Activated CD4-positive, alpha-beta T cell treated with anti-CD3 and anti-CD28 coated beads for 4 hours (primary cell): ENCODE data around the gene APBA2.

Experiments
- DNase-seq, 2 donors: peaks; one replicate each; pipeline ENCODE4 v3.0.0-alpha.2; 2020

APBA2 gene

DNA sequence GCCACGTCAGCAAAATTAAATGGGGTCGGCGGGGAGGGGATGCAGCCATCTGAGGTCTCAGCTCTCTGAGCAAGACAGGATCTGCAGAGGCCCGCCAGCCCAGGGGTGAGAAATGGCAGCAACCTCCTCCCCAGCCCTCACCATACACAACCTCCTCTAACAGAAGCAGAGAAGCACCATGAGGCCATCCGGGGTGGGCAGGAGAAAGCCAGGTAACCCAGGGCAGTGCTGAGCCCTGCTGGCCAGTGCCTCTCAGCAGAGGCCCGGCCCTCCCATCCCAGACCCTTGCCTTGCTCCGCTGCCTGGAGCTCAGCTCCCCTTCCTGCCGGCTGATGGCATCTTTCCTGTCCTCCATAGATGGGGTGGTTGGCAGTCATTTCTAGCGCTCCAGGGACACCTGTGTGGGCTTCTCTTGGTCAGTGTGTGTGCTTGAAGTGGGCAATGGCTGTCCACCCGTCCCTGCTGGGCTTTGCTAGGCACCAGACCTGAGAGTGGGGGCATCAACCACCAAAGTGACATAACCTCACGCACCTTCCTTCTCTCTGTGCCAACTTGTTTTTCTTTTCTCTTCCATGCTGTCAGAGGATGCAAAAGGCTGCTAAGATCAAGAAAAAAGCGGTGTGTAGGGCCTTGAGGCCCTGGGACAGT lies 208.0 kb downstream of the APBA2 start:
- no peak for DNase-seq

DNA sequence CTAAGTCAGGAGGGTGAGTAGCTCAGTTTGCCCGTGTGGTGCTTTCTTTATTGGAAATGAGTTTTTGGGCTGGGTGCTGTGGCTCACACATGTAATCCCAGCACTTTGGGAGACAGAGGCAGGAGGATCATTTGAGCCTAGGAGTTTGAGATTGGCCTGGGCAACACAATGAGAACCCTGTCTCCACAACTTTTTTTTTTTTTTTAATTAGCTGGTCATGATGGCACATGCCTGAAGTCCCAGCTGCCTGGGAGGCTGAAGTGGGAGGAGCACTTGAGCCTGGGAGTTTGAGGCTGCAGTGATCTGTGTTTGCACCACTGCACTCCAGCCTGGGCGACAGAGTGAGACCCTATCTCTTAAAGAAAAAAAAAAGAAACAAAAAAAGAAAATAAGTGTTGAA lies 208.9 kb downstream of the APBA2 start:
- DNase-seq, result no peak

DNA sequence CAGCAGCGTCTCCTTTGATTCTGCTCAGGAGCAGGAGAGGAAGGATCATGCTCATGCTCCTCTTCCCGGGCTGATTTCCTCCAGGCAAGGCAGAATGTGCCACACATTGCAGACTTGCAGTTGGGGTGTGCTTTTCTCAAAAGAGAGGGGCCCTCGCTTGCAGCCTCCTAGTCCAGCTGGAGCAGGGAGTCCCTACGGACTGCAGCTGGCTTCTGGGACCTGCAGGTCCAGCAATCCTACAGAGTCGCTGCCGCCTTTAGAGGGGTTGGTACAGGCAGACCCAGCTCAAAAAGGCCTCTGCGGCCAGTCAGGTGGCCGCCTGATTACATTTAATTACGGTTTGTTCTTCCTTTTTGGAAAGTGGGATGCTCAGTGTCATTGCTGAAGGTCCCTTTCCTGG lies 210.0 kb downstream of the APBA2 start:
- DNase-seq, result no peak

DNA sequence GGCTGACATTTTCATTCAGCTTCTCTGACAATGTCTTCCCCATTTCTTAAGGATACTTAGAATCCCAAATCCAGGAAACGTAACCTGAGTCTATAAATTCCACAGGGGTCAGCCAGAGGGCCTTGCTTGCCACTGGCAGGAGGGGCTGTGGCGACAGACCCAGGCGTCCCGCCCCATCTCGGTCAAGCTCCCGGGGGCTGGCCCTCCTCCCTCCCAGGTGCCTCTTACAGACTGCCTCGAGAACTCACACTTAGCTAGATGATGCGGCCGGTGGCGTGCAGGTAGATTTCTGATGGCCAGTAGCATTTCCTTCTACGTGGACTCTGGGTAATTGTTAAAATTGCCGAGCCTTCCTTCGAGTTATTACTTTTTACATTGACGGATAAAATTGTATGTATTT lies 211.4 kb downstream of the APBA2 start:
- no peak for DNase-seq

DNA sequence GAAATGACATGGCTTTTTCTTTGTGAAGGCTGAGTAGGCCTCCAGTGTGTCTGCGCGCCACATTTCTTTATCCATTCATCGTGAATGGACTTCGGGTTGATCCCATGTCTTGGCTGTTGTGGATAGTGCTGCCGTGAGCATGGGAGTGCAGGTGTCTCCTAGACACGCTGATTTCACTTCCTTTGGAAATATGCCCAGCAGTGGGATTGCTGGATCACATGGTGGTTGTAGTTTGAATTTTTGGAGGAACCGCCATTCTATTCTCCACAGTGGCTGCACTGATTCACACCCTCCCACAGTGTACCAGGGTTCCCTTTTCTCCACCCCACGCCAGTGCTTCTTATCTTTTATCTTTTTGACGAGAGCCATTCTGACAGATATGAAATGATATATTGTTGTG lies 212.2 kb downstream of the APBA2 start:
- DNase-seq, result no peak

DNA sequence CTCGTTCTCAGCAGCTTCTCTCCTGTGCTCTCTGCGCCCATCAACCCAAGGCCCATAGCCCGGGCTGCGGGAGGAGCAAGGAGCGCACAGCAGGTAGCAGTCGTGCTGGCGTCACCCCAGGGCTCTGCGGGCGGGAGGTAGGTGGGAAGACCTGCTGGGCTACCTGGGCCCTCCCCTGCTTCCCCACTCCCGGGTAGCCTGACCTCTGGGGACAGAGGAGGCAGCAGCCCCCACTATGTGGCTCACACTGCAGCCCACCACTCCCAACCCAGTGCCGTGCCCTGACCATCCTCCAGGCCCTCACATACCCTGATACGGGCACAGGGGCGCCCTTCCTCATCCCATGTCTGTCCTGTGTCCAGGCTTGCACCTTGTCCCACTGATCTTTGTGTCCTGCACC lies 212.9 kb downstream of the APBA2 start:
- no peak for DNase-seq

DNA sequence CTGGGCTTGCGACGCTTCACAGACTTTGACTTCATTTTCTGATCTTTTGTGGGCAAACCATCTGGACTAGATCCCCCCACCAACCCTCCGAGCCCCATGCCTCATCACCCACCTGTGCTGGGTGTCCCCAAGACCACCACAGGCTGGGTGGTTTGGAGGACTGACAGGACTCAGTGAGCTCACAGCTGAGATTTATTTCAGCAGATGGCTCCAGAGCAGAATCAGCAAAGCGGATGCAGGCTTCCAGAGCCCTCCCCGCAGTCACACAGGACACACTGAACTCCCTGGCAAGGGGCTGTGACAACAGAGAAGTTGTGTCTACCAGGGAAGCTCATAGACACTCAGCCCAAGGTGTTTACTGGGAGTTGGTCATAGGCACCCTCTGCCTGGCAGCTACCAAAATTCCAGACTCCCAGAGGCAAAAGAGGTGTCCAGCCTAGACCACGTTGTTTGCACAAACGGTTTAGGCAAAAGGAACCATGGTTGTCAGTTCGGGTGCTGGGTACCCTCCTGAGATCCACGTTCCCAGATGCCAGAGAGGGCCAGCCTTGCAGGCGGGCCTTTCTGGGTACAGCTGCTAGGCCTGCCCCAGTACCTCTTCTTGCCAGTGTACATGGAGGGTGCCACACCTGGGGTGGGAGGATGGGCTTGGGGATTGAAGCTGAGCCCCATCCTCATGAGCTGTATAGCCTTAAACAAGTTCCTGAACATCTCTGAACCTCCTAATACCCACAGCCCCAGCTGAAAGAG lies 213.5 kb downstream of the APBA2 start:
- DNase-seq, result no peak

DNA sequence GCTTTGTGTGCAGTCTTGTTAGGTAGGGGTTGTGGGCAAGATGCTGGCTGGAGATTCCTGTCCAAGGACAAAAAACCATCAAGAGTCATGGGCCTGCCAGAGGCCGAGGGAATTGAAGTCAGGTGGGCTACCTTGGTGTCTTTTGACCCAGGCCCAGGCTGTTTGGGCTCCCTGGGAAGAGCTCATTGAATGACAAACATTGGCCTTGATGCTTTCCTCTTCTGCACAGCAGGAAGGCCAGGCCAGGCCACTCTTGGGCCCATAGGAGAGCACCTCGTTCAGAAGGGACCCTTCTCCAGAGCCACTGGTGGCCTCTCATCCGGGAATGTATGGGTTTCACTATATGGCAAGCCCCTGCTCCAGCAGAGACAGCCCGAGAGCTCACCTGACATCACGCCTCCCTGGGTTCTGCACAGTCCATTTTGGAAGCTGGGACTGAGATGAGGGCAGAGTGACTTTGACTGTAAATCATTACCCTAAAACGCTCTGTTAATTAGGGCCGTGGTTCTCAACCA lies 214.8 kb downstream of the APBA2 start:
- no peak for DNase-seq

DNA sequence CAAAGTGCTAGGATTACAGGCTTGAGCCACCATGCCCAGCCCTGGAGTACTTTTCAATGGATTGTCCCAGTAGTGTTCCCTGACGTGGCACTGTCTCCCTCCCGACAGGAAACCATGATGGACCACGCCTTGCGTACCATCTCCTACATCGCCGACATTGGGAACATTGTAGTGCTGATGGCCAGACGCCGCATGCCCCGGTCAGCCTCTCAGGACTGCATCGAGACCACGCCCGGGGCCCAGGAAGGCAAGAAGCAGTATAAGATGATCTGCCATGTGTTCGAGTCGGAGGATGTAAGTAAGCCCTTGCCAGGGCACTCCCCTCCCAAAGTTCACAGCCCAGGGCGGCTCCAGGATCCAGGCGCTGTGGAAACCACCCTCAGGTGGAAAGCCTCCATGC lies 215.7 kb downstream of the APBA2 start:
- no peak for DNase-seq

DNA sequence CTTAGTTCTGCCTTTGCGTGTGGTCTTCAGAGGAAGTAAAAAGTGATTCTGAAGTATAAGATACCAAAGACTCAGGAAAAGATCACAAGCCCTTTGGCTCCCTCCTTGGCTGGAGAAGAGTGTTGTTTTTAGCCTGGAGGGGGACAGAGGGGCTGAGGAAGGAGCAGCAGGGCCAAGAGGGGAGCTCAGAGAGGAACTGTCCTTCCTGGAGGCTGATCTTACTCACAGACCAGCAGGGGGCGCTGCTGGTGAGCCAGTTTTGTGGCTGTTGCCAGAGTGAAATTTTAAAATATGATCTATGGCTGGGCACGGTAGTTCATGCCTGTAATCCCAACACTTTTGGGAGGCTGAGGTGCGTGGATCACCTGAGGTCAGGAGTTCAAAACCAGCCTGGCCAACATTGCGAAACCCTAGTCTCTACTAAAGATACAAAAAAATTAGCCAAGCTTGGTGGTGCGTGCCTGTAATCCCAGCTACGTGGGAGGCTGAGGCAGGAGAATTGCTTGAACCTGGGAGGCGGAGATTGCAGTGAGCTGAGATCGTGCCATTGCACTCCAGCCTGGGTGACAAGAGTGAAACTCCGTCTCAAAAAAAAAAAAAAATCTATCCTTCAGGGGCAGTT lies 216.5 kb downstream of the APBA2 start:
- DNase-seq, result peak; percentile 52 to 58

DNA sequence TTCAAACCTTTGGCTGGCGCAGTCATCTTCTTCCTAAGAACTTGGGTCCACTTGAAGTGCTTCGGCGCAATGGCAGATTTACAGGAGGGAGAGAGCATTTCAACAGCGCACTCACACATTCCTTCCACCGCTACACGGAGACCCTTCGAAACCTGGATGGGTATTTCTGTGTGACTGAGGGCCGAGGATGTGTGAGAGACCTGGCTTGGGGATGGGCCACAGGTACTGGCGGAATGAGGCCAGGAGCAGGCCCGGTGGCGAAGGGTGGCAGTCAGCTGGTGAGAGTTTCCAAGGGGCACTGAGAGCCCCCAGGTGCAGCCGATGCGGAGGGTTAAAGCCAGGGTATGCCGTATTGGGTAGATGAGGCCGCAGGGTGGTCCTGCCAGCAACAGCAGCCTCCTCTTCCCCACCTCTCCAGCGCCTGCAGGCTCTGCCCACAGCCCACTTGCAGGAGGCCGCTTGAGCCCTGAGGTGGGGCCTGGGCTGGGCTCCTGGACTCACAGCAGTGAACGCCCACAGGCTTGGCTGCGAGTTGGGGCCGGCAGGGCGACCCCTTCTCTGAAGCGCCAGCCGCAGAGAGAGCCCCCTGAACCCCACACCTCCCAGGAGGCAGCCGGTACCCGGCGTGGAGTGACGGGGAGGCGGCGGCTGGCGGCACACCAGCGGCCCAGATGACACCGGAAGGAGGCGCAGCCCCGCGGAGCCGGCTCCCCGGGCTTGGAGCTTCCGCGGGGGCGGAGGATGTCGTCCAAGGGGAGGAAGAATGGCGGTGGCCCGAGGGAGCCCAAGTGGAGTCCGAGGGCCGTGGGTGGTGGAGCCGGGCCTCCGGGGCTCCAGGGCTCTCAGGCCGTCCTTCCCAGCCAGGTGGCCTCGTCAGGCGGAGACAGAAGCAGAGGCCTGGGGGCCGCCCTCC lies 217.4 kb downstream of the APBA2 start:
- no peak for DNase-seq

DNA sequence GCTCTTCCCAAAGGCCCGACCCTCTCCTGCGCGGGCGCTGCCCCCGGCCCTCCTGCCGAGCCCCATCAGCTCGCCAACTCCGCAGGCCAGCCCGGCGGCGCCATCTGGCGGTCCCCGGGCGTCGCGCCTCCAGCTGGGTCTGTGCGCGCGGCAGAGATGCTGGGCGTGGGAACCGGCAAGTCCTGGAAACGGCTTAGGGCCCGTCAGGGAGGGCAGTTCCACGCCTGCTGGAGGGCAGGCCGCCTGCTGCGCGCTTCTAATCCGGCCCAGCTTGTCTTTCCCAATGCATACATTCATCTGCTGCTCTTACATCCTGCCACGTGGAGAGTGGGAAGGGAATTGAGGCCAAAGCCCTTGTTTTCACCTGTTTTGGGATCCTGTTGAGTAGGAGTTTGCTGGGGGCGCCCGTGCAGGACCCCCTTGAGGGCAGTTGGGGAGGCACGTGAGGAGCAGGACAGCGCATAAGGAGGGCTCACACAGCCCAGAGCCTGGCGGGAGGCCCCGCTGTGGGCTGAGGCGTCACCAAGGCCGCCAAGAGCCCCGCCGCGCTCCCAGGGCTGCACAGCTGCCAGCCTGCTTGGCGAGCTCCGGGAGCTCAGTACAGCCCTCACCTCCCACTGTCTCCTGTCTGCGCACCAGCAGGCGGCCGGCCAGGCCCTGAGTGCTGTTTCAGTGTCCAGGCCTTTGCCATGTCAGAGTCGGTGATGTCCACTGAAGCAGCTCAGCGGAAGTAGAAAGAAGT lies 218.2 kb downstream of the APBA2 start:
- DNase-seq, result peak; percentile 27 to 45

DNA sequence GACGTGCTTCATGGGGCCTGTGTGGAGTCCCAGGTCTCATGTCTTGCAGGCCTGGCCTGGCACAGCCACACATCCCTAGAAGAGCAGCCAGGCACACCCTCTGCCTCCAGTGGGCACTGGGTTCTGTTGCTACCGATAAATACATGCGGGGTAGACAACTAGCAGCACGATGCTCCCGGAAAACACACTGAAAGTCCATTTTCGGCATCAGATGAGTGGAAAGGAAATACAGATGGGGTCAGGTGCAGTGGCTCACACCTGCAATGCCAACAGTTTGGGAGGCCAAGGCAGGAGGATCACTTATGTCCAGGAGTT lies 218.7 kb downstream of the APBA2 start:
- no peak for DNase-seq

DNA sequence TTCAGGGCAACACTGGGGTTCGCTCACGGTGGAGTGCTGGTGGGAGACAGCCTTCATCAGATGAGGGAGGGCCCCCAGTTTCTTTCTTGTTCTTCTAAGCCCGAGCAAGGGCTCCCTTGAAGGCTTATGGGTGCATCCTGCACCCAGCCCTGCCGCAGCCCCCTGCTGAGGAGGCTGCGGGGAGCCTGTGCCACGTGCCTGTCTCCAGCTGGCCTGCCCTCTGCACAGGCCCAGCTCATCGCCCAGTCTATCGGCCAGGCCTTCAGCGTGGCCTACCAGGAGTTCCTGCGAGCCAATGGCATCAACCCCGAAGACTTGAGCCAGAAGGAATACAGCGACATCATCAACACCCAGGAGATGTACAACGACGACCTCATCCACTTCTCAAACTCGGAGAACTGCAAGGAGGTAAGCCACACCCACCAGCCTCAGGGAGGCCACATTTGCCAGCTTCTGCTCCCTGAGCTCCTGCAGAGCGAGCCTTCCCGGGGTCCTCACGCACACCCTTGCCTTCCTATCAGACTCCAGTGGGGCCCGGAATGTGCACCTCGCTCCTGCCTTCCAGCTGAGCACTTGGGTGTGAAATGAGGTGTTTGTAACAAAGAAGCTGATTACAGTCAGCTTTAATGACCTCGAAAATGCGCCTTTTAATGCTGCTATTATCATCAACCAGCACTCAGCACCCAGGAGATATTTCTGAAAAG lies 219.5 kb downstream of the APBA2 start:
- DNase-seq, result no peak

DNA sequence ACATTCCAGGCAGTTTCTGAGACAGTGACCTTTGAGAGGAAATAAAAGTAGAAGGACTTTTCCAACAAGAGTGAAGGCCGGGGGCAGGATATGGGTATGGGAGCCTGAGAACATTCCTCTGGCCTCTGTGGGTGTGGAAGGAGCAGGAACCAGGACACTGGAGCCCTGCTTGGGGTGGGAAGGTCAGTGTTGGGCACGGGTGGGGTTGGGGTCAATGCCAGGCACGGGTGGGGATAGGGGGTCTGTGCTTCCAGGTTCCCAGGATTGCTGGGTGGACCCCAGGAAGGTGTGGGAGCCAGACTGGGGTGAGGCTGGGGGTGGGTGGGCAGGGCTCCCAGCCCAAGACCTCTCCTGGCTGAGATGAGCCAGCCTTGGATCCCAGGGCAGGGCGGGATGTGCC lies 220.3 kb downstream of the APBA2 start:
- DNase-seq, result no peak

DNA sequence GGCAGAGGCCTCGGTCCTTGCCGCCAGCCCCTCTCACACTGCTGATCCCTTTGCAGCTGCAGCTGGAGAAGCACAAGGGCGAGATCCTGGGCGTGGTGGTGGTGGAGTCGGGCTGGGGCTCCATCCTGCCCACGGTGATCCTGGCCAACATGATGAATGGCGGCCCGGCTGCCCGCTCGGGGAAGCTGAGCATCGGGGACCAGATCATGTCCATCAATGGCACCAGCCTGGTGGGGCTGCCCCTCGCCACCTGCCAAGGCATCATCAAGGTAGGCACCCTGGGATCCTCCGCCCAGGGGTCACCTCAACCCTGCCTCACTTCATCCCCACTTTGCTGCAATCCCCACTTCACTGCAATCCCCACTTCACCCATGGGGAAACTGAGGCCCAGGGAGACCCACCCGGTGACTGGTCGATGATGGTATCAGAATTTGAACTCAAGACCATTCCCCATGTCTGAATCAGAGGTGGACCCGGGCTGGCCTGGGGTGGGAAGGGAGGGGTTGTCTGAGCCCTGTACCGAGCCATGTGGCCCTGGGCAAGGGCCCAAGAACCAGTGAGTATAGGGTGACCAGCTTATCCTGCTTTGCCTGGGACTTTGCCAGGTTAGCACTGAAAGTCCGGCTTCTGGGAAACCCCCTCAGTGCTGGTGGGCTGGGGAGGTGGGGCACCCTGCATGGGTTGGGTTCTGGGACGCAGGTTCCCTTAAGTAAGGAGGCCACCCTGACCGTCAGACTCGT lies 220.9 kb downstream of the APBA2 start:
- no peak for DNase-seq

DNA sequence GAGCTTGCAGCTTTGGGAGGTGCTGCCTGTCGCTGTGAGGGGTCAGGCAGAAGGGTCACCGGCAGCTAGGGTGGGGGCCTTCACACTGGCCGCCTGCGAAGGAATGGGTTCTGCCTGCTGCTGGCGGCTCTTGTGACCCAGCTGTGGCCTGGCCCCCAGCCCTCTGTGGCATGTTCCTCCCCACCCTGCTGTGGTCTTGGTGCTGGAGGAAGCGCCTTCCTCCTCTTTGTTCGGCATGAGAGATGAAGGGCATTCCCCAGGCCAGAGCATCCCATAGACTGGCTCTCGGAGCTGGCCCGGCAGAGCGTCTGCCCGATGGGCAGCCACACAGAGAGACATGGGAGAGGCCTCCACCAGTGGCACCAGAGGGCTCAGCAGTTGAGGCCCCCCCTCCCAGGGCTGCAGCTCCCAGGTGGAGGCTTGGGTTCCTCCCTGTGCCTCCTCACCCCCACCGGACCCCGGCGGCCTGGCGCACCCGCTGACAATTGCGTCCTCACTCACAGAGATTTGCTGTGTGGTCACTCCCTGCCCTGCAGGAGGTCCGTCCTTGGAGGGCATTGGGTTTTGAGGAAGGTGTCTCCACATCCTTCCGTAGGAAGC lies 221.6 kb downstream of the APBA2 start:
- DNase-seq, result no peak

DNA sequence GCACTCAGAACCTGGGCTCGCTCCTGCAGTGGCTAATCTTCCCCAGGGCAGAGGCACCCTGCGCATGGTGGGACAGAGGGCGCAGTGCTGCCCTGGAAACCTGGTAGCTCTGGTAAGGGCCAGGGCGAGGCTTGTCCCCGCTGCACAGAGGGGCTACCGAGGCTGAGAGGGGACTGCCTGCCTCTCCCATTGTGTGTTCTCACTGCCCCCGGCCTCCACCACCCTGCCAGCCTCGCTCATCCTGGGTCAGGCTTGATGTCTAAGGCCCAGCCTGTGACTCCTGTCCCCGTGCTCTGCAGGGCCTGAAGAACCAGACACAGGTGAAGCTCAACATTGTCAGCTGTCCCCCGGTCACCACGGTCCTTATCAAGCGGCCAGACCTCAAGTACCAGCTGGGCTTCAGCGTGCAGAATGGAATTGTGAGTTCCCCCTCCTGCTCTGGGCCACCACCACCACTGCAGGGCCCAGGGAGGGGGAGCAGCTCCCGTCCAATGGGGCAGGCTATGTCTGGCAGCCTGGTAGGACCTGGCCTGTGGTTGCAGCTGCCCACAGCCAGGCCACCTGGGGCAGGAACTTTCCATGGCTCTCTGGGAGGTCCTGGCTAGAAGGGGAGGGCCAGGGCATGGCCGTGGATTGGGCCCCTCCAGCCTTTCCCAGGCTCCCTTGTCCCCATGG lies 222.3 kb downstream of the APBA2 start:
- no peak for DNase-seq

DNA sequence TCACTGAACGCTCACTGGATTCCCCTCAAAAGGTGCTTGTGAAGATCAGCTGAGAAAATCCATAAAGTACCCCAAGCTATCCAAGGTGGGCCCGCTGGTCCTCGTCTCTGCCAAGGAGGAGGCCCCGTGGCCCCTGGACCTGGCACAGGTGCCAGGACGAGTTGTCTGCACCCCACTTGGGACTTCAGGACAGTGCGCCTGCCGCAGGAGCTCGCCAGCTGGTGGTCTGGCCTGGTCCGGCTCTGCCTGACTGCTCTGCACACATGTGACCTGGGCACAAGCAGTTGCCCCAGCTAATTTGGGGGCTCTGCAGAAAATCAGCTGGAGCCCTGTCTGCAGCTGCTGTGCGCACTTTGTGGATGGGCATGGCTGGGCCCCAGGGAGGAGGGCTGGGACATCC lies 224.0 kb downstream of the APBA2 start:
- DNase-seq, result no peak

DNA sequence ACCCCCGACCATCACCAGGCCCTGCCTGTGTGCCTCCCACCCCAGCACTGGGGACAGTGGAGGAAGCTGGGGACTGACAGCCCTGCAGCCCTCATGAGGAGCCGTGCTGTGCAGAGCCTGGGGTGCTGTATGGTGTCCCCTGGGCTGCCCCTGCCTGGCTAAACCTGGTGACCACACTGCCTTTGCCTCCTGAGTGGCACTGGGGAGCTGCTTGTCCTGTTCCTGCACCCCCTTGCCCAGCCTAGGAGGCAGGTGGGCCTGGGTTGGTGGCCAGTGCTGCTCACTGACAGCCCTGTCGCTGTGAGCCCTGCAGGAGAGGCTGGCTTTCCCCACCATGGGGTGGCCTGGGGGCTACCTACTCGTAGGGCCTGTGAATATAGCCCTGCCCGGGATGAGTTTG lies 224.4 kb downstream of the APBA2 start:
- no peak for DNase-seq
